GM21825 (cell line): Measurements from ENCODE around the gene CRIP1.

Source experiments
- ATAC-seq: cut with Tn5 transposase; IDR thresholded peaks from one replicate; pipeline ENCODE4 v1.9.1; 2021; ENCODE audit warnings: mild to moderate bottlenecking, moderate library complexity; ENCODE audit not compliant: unreplicated experiment

CRIP1 gene

DNA sequence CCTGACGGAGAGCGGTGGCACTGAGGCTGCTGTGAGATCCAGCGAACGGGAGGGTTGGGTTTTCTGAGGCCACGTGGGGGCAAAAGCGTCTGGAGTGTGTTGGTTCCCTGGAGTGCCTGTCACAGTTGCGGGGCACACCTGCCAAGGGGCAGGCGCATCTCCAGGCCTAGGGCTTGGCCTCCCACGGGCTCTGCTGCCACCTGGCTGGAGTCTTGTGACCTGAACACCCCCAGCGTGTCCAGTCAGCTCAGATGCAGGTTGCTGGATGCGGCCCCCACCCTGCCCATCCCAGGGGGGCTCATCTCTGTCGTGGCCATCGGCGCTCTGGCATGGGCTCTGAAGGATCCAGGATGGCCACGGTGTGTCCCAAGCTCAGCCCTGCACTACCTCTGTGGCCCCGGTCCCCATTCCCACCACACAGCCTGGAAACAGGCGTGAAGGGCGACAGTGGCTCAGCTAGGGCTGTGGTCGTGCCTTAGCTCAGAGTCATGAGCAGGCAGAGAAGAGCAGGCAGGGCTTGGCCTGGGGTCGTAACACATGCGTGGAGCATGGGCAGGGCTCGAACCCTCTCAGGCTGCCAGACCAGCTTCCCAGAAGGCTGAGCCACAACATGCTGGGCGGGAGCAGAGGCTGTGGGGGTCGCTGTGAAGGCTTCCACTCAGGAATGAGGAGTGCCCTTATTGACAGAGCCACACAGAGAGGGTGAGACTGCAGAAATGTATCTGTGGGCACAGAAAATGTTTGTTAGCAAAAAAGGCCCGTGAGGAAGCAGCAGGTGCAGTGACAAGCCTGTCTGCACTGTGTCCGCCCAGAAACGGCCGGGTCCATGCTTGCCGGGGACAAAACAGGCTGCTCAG is 35.6 kb upstream of the CRIP1 start:
- ATAC-seq = no peak

DNA sequence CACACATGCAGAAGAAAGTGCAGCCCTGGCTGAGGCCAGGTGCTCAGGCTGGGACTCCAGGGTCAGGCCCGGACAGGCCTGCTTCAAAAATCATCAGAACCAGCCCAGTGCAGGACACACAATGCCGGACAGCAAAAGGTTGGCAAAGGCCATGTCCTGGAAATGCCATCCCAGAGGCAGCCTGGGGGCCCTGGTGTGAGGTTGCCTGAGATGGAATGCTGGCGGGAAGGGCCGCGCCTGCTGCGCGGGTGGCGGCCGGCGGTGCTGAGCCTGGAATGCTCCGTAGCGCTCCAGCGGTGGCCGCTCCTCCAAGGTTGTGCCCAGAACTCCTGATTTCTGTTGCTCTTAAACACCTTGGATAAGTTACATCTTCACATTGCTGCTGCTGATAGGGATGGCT is 33.7 kb upstream of the CRIP1 start:
- no peak for ATAC-seq

DNA sequence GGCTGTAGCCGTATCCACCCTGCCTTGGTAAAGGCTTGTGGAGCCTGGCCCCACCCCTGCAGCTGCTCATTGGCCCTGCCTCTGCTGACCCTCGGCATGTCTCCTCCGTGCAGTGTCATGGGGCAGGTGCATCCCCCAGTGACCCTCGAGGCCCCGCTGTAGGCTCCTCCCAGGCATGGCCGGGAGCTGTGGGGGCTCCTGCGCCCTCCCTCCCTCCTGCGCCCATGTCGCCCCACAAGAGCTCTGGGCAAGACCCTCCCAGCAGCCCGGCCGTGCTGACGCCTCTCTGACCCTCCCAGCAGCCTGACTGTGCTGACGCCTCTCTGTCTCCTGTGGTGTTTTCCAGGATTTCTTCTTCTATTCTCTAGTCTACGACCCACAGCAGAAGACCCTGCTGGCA is 32.8 kb upstream of the CRIP1 start:
- ATAC-seq = no peak

DNA sequence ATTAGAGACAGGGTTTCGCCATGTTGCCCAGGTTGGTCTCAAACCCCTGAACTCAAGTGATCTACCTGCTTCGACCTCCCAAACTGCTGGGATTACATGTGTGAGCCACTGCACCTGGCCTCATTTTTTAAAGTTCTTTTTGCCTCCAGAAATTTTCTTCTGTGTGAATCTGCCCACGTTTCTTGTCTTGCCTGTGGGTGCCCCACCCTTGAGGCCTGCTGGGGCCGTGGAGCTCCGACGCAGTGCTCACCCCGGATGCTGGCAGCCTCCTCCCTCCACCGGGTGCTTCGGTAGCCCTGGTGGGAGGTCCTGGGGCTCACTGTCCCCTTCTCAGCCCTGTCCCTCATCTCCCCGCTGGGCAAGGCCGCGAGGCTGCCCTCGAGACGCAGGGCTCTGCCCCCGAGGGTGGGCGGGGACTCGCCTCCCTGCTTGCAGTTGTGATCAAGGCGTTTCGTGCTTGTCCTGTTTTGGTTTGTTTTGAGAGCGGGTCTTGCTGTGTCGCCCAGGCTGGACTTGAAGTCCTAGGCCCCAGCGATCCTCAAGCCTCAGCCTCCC is 31.5 kb upstream of the CRIP1 start:
- no peak for ATAC-seq

DNA sequence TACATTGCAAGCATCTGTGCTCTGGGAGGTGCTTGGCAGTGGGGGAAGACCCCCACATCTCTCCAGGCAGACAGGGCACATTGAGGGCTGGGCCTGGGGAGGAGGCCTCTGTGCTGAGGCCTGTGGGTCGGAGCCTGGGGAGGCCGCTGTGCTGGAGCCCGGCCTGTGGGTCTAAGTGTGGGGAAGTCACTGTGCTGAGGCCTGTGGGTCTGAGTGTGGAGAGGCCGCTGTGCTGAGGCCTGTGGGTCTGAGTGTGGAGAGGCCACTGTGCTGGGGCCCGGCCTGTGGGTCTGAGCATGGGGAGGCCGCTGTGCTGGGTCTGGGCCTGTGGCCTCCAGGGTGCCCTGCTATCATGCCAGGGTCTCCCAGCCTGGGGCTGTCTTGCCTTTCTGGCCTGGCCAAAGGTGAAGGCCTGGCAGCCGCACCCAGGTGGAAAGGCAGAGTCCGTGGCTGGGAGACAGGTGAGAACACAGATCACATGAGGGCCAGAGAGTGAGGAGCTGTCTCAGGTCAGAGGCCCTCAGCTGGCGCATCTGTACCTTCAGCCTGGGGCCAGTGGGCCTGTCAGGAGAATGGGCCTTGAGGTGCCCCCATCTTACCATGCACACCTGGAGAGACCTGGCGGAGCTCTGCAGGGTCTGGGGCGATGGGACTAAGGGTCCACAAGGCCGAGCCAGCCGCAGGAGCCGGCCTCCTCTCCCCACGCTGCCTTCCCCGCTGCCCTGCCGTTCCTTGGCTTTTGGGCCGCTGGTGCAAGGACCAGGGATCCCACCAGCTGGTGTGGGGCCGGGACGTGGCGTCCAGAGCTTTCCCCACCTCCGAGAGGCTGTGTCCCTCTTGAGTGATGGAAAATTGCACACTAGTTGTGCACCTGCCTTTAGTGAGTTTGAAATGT is 30.7 kb upstream of the CRIP1 start:
- no peak for ATAC-seq

DNA sequence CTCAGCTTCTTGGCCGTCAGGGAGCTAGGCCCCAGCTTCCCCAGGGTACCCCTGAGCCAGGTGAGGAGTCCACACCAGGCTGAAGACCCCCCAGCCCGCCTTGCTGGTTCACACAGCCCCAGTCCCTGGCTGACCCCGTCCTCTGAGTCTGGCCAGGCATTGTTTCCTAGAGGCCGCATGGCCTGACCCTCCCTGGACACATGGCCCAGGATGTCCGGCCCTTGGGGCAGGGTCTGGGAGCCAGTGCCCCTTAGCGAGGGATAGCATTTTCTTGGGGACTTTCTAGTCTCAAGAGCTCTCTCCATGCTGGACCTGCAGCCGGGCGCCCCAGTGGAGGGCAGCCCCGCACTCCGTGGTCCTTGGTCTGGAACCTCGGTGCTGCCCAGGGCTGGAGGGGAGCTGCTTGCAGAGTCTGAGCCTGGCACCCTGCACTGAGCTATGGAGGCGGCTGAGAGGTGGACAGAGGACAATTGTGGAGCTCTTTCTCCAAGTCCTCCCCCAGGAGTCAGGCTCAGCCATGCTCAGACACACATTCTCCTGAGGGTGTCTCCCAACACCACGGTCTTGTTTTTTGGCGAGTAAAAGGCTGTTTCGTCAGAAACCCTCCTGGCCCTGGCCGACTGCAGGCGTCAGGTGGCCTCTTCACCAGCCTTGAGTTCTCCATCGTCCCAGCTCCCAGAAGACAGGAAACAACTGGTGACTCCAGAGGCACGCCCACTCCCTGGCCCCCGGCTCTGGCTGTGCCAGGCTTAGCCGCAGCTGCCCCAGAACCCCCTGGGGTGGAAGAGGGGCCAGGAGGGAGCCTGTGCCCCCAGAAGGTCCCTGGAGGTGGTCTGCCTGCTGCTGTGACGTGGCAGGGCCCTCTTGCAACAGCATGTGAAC is 29.7 kb upstream of the CRIP1 start:
- ATAC-seq = no peak

DNA sequence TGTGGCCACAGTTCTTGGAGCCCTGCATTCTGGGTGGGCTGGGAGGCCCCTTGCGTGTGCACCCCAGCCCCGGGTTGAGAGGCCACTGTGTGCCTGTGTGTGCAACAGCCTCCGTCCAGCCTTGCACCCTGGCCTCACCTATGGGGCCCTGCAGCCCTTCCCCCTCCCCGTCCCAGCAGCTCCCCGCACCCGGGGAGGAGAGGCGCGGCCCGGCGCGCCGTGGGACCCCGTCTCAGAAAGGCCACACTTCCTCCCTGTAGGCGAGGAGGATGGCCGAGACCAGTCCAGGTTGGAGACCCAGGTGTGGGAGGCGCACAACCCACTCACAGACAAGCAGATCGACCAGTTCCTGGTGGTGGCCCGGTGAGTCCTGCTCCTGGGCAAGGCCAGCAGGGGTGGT is 28.7 kb upstream of the CRIP1 start:
- ATAC-seq = no peak

DNA sequence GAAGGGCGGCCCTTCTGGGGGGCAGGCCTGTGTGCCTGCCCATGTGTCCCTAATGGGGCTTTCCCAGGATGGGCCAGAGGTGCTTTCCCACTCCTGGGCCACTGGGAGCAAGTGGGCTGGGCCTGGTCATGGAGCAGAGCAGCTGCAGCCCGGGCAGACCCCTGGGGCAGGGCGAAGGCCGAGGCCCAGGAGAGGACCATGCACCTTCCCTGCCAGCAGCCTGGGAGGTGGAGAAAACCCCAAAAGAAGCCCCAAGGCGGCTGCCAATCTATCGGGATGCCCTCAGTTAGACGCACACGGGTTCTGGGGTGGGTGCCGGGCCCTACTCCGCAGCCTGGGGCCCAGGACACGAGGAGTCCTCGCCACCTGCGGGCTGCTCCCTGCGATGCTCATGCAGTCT is 28.1 kb upstream of the CRIP1 start:
- no peak for ATAC-seq

DNA sequence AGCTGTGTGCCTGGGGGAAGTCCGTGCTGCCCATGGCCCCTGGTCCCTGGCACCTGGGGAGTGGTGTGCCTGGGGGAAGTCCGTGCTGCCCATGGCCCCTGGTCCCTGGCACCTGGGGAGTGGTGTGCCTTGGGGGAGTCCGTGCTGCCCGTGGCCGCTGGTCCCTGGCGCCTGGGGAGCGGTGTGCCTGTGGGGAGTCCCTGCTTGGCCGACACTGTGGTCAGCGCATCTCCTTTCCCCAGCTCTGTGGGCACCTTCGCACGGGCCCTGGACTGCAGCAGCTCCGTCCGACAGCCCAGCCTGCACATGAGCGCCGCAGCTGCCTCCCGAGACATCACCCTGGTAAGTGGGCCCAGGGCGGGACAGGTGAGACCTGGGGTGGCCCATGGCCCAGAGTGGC is 26.6 kb upstream of the CRIP1 start:
- no peak for ATAC-seq

DNA sequence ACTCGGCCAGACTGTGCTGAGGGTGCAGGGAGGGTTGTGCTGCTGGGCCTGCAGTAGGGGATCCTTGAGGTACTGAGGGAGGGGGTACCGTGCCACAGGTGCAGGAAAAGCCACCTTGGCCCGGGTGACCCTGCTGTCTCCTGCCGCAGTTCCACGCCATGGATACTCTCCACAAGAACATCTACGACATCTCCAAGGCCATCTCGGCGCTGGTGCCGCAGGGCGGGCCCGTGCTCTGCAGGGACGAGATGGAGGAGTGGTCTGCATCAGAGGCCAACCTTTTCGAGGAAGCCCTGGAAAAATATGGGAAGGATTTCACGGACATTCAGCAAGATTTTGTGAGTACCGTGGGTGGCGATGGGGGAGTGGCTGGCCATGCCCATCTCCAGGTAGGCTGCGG is 26.1 kb upstream of the CRIP1 start:
- ATAC-seq = no peak

DNA sequence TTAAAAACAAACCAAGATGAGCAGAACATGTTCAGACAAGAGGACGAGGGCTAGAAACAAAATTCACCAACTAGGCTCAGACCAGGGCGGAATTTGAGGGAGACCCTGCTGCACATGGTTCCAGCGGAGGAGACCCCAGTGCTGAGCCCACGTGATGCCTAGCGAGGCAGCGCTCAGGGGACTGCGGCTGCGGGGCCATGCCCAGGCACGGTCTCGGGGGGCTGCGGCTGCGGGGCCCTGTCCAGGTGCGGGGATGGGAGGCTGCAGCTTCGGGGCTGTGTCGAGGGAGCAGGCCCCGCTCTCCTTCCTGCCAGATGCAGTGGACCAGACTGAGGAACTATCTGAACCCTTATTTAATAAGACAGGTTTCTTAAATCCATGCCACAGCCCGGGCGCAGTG is 24.8 kb upstream of the CRIP1 start:
- no peak for ATAC-seq

DNA sequence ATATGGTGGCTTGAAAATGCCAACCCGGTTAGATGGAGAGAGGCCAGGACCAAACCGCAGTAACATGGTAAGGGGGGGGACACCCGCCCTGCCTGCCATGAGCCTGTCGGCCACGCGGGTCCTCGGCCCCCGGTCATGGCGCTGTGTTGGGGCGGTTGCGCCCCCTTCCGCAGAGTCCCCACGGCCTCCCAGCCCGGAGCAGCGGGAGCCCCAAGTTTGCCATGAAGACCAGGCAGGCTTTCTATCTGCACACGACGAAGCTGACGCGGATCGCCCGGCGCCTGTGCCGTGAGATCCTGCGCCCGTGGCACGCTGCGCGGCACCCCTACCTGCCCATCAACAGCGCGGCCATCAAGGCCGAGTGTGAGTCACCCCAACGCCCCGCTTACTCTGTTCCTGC is 22.2 kb upstream of the CRIP1 start:
- no peak for ATAC-seq

DNA sequence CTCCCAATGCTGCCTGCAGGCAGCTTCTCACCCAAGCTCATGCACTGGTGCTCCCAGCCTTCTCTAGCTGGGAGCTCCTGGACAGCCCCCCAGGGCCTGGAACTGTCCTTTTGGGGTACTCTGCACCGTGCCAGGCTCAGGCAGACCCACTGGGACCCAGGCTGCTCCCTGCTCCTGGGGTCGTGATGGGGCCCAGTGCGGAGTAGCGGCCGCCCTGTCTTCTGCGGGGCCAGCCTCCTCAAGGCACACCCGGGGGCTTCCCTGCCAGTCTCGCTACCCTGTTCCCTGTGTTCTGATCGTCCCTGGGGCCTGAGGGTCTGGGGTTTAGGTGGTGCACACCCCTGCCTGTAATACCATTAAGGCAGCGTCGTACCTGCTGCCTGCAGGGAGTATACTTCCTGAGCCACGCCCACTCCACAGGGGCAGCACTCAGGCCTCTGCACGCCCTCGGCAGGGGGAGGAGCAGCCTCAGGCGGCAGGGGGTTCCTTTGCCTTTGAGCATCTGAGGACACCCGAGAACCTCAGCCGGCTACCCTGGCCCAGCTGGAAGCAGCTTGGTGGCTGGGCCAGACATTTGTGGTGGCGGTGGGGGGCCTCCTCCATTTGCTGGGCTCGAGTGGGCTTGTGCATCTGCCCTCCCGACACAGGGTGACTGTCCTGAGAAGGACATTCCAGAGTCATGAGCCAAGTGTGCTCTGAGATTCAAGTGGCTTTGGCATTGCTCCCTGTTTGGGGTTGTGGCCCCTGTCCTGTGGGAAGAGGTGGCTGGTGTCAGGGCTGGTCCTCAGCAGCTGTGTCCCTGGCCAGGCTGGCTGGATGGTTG is 21.3 kb upstream of the CRIP1 start:
- ATAC-seq = no peak

DNA sequence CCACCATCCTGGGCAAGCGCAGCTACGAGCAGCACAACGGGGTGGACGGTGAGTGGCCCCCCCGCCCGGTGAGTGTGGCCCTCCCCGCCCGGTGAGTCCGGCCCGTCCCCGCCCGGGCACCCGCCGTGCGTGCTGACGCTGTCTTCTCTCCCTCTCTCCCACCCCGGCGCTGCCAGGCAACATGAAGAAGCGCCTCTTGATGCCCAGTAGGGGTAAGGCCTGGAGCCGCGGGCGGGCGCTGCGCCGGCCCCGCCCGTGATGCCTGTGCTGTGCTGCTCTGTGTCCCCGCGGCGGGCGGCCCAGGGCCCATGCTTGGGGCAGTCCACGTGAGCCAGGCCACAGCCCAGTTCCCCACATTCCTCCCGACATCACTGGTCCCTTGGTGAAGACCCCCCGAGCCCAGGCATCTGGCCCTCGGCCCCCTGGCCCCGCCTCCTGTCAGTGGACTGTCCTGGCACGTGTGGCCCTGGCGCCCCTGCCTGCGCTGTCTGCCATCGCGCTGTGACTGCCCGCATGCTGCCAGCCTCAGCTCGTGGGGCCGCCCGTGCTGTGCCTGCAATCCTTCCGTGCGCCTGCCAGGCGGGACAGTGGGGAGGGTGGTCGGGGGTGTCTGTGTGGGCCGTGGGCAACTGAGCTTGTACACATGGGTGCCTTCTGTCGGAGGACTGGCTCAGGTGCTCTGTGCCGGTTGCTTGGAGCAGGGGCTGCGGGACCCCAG is 20.0 kb upstream of the CRIP1 start:
- no peak for ATAC-seq

DNA sequence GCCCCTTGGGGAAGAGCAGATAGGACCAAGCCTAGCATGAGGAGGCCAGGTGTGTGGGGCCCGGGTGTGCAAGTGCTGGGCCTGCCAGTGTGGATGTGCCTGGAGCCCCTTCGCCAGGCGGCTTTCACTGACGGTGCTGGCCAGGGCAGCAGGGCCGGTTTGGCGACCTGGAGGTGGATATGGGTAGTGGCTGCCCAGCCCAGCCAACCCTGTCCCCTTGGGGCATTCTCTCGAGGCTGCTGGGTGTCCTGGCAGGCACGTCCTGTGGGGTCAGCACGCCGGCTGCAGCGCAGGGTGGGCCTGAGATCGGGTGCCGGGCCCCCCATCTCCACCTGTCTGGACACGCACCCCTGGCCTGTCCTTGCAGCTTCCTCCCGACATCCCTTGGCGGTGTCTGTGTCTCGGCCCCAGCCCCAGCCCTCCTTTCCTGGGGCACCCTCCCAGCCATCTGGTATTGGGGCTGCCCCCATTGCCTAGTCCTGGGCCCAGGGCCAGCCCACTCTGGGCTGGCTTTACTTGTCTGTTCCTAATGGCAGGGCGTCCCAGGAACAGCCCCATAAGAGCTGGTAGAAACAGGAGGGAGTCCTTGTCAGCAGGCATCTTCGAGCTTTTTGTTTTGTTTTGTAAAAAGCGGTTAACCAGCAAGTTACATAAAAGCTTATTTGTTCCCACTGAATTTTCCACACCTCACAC is 19.3 kb upstream of the CRIP1 start:
- no peak for ATAC-seq

DNA sequence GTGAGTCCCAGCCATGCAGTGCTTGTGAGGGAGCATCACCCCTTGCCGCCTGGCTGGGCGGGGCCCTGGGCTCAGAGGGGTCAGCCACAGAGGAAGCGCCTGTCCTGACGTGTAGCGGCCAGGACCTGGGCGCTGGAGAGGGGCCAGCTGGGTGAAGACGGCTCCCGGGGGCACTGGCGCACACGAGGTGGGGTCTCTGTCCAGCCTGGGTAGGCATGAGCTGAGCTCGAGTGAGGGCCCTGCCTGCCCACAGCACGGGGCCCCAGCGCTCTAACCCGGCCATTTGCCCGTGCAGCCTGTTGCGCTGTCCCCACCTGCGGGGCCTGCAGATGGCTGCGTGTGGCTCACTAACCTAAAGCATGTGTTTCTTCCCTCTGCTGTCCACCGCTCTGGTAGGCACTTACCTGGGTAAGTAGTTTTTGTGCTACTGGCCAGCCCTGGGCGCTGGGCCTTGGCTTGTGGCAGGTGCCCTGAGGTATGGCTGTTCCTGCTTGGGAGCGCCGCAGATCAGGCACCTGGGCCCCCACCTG is 18.7 kb upstream of the CRIP1 start:
- ATAC-seq = no peak

DNA sequence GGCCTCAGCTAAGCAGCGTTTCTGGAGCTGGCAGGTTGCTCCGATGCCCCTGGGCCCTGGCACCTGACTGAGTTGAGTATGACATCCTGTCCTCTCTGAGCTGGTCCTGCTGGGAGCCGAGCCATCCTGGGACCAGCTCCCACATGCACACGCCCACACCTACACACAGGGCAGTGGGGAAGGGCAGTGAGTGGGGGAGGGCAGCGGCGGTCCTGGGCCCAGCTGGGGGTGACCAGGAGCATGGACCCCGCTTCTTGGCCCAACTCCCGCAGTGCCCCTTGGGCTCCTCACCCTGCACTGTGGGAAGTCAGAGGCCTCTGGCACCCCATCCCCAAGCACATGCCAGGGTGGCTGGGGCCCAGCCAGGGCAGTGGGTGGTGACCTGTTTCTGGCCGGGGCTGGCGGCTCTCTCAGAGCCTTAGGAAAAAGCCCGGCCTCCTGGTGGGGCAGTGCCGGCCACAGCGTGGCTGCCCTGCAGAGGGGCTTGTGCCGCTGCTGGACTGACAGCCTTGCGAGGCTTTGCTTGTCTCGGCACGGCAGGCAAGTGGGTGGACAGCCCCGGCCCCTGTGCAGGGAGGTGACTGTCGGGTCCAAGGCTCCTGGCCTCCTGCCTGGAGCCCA is 18.0 kb upstream of the CRIP1 start:
- ATAC-seq = no peak
